ENCODE results near the gene C2orf72.
"Not testable (repeated sequence)": the region's sequence is repeated elsewhere in the genome, so short reads cannot be mapped to it uniquely, and the experiment has no call there.

Gene C2orf72

DNA sequence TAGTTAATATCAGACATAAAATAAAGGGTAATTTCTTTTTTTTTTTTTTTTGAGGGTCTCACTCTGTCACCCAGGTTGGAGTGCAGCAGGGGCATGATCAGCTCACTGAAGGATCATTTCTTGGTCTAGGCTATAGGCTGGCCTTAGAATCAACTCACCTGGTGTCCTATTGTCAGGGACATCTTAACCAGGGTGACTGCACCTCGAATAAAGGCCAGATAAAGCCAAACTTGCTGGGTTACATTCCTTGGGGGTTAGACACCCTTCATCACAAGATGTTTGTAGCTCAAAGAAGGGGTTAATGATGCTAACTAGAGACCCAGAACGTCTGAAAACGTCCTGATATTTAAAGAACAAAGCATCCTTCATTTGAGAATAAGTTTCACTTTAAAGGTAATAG is 23.5 kb upstream of the C2orf72 start:
- DNase-seq (ENCODE audit: low read depth in 2 of 2), result no peak

- no peak for DNase-seq (ENCODE audit: low read depth in 2 of 2)
Observed at GRCh38 chr2:231015478-231015877, 21.8 kb upstream of the C2orf72 start.

GRCh38 chr2:231015926-231016325 is 21.4 kb upstream of the C2orf72 start:
- no peak for DNase-seq (ENCODE audit: low read depth in 2 of 2)

DNA sequence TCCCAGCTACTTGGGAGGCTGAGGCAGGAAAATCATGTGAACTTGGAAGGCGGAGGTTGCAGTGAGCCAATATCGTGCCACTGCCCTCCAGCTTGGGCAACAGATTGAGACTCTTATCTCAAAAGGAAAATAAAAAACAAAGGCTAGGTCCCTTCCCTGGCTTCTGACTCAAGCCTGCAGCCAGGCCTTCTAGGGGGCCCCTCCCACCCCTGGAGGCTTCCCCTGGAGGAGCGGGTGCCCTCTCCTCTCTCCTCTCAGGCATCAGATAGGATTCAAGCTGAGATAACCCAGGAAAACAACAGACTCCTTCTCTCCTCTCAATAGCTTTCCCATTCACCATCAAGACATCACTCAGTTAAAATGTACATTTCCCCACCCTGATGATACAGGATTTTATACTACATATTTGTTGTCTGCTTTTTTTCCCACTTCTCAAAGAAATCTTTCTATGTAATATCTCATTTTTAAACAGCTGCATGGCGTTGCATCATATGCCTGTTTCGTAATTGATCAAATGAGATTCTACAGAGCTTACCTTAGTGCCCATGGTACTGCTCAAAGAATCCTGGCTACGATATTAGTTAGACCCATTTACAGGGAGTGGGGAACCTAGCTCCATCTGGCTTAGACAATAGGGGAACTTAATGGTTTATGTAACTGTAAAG is 20.6 kb upstream of the C2orf72 start:
- no peak for DNase-seq (ENCODE audit: low read depth in 2 of 2)

- DNase-seq (ENCODE audit: low read depth in 2 of 2), result no peak
Observed at GRCh38 chr2:231017231-231017598, 20.1 kb upstream of the C2orf72 start.

DNA sequence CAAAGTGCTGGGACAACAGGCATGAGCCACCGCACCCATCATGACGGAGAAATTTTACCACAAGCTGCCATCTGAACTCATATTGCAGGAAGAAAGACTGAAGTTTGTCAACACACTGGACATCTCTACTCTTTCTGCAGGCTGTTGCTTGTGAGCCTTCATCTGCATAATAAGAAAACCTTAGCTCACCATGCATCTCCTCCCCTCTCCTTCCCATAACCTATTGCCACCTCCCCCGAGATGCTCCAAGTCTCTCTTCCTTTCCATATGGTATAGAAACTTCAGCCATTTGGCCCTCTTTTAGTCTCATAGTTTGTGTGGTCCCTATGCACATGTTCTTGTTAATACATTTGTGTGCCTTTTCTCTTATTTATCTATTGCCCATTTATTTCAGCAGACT is 19.1 kb upstream of the C2orf72 start:
- no peak for DNase-seq (ENCODE audit: low read depth in 2 of 2)

DNA sequence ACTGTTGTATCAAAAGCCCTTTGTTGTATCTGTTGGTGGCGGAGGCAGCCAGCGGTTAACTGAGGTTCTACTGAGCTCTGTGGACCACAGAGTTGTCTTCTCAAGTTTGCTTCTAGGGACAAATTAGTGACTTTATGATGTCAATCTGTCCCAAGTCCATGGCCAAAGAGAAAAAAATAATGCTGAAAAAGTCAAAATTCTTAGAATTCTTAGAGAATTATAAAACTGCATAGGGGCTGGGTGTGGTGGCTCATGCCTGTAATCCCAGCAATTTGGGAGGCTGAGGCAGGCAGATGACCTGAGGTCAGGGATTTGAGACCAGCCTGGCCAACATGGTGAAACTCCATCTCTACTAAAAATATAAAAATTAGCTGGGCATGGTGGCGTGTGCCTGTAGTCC is 12.3 kb upstream of the C2orf72 start:
- not testable (repeated sequence) for DNase-seq (ENCODE audit: low read depth in 2 of 2)

GRCh38 chr2:231028889-231029288 is 8.4 kb upstream of the C2orf72 start:
- no peak for DNase-seq (ENCODE audit: low read depth in 2 of 2)

DNA sequence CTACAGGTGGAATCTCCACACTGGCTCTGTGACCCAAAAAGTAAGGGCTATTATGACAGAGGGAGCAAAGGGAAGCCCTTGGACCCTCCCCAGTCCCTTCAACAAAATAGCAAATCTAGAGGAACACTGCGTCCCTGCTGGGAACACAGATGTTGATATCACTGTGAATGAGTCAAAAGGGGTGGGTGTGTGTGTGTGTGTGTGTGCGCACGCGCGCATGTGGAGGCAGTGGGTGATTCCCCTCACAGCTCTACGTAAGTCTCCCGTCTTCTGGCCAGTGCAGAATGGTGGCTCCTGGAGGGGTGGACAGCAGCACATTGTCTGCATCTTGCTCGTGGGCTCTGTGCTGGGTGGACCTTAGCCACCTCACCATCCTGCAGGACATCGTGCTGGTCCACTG is 7.8 kb upstream of the C2orf72 start:
- DNase-seq (ENCODE audit: low read depth in 2 of 2), result no peak

GRCh38 chr2:231030725-231031124 is 6.6 kb upstream of the C2orf72 start:
- DNase-seq (ENCODE audit: low read depth in 2 of 2), result no peak

- DNase-seq (ENCODE audit: low read depth in 2 of 2), result no peak
Observed at GRCh38 chr2:231032575-231033140, 4.7 kb upstream of the C2orf72 start.

- no peak for DNase-seq (ENCODE audit: low read depth in 2 of 2)
Observed at GRCh38 chr2:231033147-231034132, 3.9 kb upstream of the C2orf72 start.

- no peak for DNase-seq (ENCODE audit: low read depth in 2 of 2)
Observed at GRCh38 chr2:231034291-231034882, 2.9 kb upstream of the C2orf72 start.

GRCh38 chr2:231036131-231036530 is 1.2 kb upstream of the C2orf72 start:
- DNase-seq (ENCODE audit: low read depth in 2 of 2), result no peak

DNA sequence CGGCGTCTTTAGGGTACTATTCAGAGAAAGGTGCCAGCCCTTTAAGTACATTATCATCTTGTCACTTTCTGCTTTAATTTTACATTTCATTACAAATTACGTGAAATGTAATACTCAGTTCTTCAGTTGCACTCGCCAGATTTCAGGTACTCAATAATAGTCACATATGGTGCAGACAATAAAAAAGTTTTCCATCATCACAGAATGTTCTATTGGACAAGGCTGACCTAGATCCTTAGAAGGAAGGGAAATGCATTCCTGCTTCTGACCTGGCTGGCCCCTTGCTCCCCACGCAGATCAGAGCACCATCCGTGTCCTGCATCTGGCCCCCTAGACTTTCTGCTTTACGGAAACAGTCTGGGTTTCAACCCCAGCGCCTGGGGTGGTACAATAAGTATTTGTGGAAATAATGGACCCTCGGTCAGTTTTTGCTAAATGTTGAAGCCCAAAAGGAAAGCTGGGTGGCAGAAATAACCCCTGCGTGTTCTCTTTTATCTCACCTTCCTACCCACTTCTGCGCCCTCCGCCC is 681 bp upstream of the C2orf72 start:
- DNase-seq (ENCODE audit: low read depth in 2 of 2), result no peak

GRCh38 chr2:231037731-231038482 is 584 bp downstream of the C2orf72 start:
- no peak for DNase-seq (ENCODE audit: low read depth in 2 of 2)

DNA sequence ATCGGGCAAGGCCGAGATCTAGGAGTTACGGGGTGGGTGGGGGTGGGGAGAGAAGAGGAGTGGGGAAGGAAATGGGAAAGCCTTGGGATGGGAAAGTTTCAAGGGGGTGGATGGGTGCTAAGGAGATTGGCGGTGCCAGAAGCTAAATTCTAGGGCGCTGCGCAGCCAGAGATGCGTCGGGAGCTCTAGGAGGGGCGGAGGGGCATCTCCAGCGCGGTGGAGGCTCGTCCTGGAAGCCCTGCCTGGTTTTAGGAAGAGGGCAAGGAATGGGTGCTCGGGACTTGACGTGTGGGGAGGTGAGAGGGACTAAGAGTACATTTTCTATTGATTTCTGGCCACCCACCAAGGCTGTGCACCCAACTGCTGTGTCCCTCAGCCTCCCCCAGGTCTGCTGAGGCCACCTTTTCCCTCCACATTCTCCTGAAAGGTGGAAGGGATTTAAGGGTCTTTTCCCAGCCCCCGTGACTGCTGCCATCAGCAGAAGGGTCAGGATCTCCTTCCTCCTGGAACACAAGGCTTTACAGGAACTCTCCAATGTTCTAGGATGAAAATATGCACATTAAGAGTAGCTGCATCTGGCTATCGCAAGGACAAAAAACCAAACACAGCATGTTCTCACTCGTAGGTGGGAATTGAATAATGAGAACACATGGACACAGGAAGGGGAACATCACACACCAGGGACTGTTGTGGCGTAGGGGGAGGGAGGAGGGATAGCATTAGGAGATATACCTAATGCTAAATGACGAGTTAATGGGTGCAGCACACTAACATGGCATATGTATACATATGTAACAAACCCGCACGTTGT is 1.4 kb downstream of the C2orf72 start:
- no peak for DNase-seq (ENCODE audit: low read depth in 2 of 2)

DNA sequence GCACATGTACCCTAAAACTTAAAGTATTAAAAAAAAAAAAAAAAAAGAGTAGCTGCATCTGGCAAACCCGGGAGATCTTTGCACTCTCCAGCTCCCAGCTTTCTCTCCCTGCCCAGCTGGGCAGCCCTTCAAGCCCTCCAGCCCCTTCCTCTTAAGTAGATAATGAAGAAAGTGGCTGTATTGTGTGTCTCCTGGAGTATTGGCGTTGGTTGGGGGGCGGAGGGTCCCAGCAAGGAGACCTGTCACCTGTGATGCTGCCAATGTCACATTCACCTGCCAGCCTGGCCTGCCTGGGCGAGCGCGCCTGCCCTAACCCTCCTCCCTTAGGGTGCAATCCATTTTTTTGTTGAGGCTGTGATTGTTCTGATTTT is 2.0 kb downstream of the C2orf72 start:
- no peak for DNase-seq (ENCODE audit: low read depth in 2 of 2)

DNA sequence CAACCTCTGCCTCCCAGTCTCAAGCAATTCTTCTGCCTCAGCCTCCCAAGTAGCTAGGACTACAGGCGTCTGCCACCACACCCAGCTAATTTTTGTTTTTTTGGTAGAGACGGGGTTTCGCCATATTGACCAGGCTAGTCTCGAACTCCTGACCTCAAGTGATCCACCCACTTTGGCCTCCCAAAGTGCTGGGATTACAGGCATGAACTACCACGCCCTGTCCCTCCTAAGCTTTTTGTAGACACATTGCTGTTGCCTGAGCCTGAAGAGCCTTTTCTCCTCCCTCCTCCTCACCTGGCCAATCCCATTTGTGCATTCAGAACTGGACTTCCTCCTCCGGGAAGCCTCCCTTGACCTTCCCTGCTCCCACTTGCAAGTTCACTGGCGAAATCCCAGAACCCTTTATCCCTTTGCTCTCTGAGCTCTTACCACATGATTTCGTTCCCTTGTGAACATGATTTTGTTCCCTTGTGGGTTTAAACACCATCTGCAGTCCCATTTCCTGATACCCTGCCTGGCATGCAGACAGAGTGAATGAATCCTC is 2.6 kb downstream of the C2orf72 start:
- DNase-seq (ENCODE audit: low read depth in 2 of 2), result no peak

GRCh38 chr2:231041061-231041689 is 3.9 kb downstream of the C2orf72 start:
- no peak for DNase-seq (ENCODE audit: low read depth in 2 of 2)
